CD4-positive, alpha-beta T cell (primary cell): Measurements from ENCODE around the gene RILPL2. TPM values are rescaled to one million over a fixed set of nuclear protein-coding genes. Genes with fewer than 3 reads are reported as not detected.

Experiments
- ATAC-seq: fragments of 200-7000 bp; cut with Tn5 transposase; one replicate; pipeline ENCODE4 v1.10.0; 2022; ENCODE audit warnings: mild to moderate bottlenecking; ENCODE audit not compliant: poor library complexity
- CTCF ChIA-PET: fragments of 350-600 bp; sonication (Branson Sonifier 250); formaldehyde crosslinking; loops from one replicate; lab custom pipeline; 2021; ENCODE audit warnings: antibody characterized with exemption, inconsistent platforms; lab: Charles Lee
- POLR2A ChIA-PET: fragments of 350-600 bp; sonication (Branson Sonifier 250); formaldehyde crosslinking; loops from one replicate; lab custom pipeline; 2021; ENCODE audit warnings: antibody characterized with exemption, inconsistent platforms; lab: Charles Lee
- DNase-seq, 14 experiments: peaks; one replicate each; pipeline ENCODE4 v3.0.0-alpha.2; 2013 to 2020; ENCODE audit warnings: mixed read lengths in 2 of 14
- H3K27ac ChIP-seq, 2 donors: one replicate each; pipeline versions ENCODE4 v1.5.1 to v1.7.0; 2013; ENCODE audit warnings: low read length in 2 of 2, low read depth in 1 of 2, mild to moderate bottlenecking in 1 of 2
- H3K27me3 ChIP-seq, 2 experiments: 1 replicate in 1 of 2; 2 replicates in 1 of 2; pipeline versions ENCODE4 v1.6.1 to v1.7.0; 2013; ENCODE audit warnings: low read length in 2 of 2, control low read depth in 1 of 2, mild to moderate bottlenecking in 1 of 2, moderate library complexity in 1 of 2; ENCODE audit not compliant: insufficient read depth in 2 of 2, control insufficient read depth in 1 of 2
- H3K36me3 ChIP-seq: one replicate; pipeline ENCODE4 v1.6.1; 2013; ENCODE audit warnings: low read length, control low read depth; ENCODE audit not compliant: insufficient read depth
- H3K4me1 ChIP-seq: one replicate; pipeline ENCODE4 v1.6.1; 2013; ENCODE audit warnings: low read length, control low read depth; ENCODE audit not compliant: insufficient read depth
- H3K4me3 ChIP-seq: one replicate; pipeline ENCODE4 v1.5.1; 2013; ENCODE audit warnings: mild to moderate bottlenecking, low read length, moderate library complexity
- H3K9me3 ChIP-seq, 2 experiments: 1 replicate in 1 of 2; 2 replicates in 1 of 2; pipeline versions ENCODE4 v1.6.1 to v1.7.0; 2013; ENCODE audit warnings: low read length in 2 of 2, mild to moderate bottlenecking in 2 of 2, control low read depth in 1 of 2, moderate library complexity in 1 of 2; ENCODE audit not compliant: control insufficient read depth in 1 of 2, insufficient read depth in 1 of 2
- H3K27ac Mint-ChIP-seq: one replicate; pipeline ENCODE4 v1.8.0; 2020; ENCODE audit warnings: mixed read lengths
- H3K27me3 Mint-ChIP-seq: one replicate; pipeline ENCODE4 v1.8.0; 2021; ENCODE audit warnings: mixed read lengths
- H3K36me3 Mint-ChIP-seq: one replicate; pipeline ENCODE4 v1.8.0; 2021; ENCODE audit warnings: low read depth, mixed read lengths
- H3K4me1 Mint-ChIP-seq: one replicate; pipeline ENCODE4 v1.8.0; 2021; ENCODE audit warnings: low read depth, mixed read lengths
- H3K4me3 Mint-ChIP-seq: one replicate; pipeline ENCODE4 v1.8.0; 2020; ENCODE audit warnings: mild to moderate bottlenecking, mixed read lengths
- H3K9me3 Mint-ChIP-seq: one replicate; pipeline ENCODE4 v1.8.0; 2020; ENCODE audit warnings: mixed read lengths
- intact Hi-C, 2 experiments: fragments of 100-400 bp; cut with DNase I in 1 of 2; cut with micrococcal nuclease in 1 of 2; formaldehyde crosslinking; loops; one replicate each; pipeline versions ENCODE4 v1.15.1 to v1.9.0; 2023 to 2025; cut with DNase I, micrococcal nuclease
- total RNA-seq, 174 experiments: library from RNA in 2 of 174; stranded (reverse) in 2 of 174; gene quantifications; one replicate each; pipeline ENCODE4 v1.2.3 and lab custom pipeline; 2021 to 2026
- TF ChIP-seq, protein P1 (sequence below): fragments of 200-600 bp; IDR thresholded peaks from one replicate; pipeline ENCODE4 v1.8.0; 2022; ENCODE audit warnings: antibody characterized with exemption, mild to moderate bottlenecking

RILPL2 gene
- total RNA-seq, 2 experiments from 2014 or later = 4.9 to 5.5 TPM

DNA sequence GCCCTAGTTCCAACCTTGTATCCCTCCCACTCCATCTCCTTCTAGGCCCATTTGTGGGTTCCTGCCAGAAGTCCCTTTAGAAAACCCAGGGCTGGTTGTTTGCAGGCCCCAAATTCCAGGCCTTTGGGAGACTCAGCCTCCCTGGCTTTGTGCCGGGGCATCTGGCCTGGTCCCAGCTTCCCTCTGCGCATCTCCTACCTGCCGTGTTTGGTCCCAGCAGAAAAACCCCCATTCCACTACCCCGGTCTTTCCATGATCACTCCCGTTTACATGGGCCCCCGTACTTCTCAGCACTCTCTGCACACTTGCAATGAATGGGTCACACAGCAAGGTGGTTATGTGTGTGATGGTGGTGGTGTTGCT is 37.2 kb downstream of the RILPL2 start:
- CTCF ChIA-PET = no interaction called here

DNA sequence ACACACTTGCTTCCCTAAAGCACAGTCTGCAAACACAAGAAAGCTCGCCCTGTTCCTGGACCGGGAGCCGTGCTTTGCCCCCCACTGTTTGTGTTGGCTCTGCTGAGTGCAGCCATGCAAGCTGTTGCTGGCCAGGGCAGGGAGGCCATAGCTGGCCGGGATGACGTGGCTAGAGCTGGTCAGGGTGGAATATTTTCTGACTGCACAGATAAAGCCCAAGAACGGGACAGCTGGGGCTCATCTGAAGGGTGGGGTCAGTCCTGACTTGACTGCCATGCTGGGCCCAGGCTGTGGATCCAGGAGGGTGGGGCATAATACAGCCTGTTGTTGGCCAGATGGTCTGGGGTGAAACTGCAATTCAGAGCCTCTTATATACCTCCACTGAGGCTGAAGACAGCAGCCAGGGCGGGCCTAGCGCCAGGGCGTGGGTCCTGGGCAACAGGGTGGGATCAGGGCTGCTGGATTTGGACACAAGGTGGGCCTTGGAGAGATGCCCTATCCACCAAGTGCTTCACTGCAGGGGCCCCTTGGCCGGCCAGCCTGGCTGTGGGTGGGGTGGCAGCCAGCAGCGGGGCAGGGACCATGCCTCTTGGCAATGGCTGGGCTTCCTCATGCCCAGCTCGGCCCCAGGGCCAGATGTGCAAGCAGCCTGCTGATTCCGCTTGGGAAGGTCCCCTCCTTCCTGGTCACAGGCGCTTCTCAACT is 37.8 kb downstream of the RILPL2 start:
- intact Hi-C loops = no loop called here
- Histone ChIP-seq H3K36me3 (peaks cover 71% of the 10 kb centered on the region), H3K4me3 (no peak overlapping the region), H3K27me3 (no peaks in the 10 kb centered on the region), H3K4me1 (peaks cover 17% of the 10 kb centered on the region), H3K27ac (no peak overlapping the region), H3K9me3 (no peaks in the 10 kb centered on the region)
- no peaks in the 10 kb centered on the region for H3K4me1 Mint-ChIP-seq
- TF ChIP-seq, protein P1, sequence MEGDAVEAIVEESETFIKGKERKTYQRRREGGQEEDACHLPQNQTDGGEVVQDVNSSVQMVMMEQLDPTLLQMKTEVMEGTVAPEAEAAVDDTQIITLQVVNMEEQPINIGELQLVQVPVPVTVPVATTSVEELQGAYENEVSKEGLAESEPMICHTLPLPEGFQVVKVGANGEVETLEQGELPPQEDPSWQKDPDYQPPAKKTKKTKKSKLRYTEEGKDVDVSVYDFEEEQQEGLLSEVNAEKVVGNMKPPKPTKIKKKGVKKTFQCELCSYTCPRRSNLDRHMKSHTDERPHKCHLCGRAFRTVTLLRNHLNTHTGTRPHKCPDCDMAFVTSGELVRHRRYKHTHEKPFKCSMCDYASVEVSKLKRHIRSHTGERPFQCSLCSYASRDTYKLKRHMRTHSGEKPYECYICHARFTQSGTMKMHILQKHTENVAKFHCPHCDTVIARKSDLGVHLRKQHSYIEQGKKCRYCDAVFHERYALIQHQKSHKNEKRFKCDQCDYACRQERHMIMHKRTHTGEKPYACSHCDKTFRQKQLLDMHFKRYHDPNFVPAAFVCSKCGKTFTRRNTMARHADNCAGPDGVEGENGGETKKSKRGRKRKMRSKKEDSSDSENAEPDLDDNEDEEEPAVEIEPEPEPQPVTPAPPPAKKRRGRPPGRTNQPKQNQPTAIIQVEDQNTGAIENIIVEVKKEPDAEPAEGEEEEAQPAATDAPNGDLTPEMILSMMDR = no peak
- no peak overlapping the region for H3K4me3 Mint-ChIP-seq
- ATAC-seq (no peak), DNase-seq (no peak)
- H3K27ac Mint-ChIP-seq = no peak overlapping the region
- CTCF ChIA-PET = no interaction called here
- POLR2A ChIA-PET = no interaction called here
- H3K36me3 Mint-ChIP-seq = peaks cover 56% of the 10 kb centered on the region
- no peaks in the 10 kb centered on the region for H3K9me3 Mint-ChIP-seq
- H3K27me3 Mint-ChIP-seq = no peaks in the 10 kb centered on the region

More for the DNA sequence above, 37.2 kb downstream of the RILPL2 start:
- Histone ChIP-seq H3K4me3 (no peak overlapping the region), H3K9me3 (no peaks in the 10 kb centered on the region), H3K36me3 (peaks cover 74% of the 10 kb centered on the region), H3K27me3 (no peaks in the 10 kb centered on the region), H3K27ac (no peak overlapping the region), H3K4me1 (peaks cover 17% of the 10 kb centered on the region)
- DNase-seq (no peak), ATAC-seq (no peak)
- intact Hi-C loops = no loop called here
- H3K4me3 Mint-ChIP-seq = no peak overlapping the region
- H3K27me3 Mint-ChIP-seq = no peaks in the 10 kb centered on the region
- H3K9me3 Mint-ChIP-seq = no peaks in the 10 kb centered on the region
- H3K27ac Mint-ChIP-seq = no peak overlapping the region
- POLR2A ChIA-PET = no interaction called here
- no peaks in the 10 kb centered on the region for H3K4me1 Mint-ChIP-seq
- TF ChIP-seq, protein P1 = no peak
- H3K36me3 Mint-ChIP-seq = peaks cover 59% of the 10 kb centered on the region

DNA sequence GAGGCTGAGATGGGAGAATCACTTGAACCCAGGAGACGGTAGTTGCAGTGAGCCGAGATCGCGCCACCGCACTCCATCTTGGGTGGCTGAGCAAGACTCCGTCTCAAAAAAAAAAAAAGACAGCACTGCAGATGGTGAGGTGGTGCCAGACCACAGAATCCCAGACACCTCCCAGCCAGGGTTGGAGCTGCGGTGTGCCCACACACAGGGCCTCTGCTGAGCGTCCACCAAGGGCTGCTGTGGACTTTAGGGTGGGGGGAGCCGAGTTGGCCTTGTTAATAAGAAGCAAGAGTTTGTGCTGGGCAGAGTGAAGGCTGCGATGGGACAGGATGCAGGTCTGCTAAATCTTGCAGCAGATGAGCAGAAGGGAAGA is 38.3 kb downstream of the RILPL2 start:
- CTCF ChIA-PET = no interaction called here
- Mint-ChIP-seq H3K4me1 (peaks cover 4% of the 10 kb centered on the region), H3K36me3 (peaks cover 56% of the 10 kb centered on the region), H3K27me3 (no peaks in the 10 kb centered on the region), H3K4me3 (no peak overlapping the region), H3K27ac (no peak overlapping the region), H3K9me3 (no peaks in the 10 kb centered on the region)
- Histone ChIP-seq H3K36me3 (peaks cover 71% of the 10 kb centered on the region), H3K27me3 (no peaks in the 10 kb centered on the region), H3K9me3 (no peaks in the 10 kb centered on the region), H3K4me3 (no peak overlapping the region), H3K27ac (no peak overlapping the region), H3K4me1 (peaks cover 17% of the 10 kb centered on the region)
- DNase-seq (no peak), ATAC-seq (no peak)
- POLR2A ChIA-PET = no interaction called here
- intact Hi-C loops = no loop called here
- TF ChIP-seq, protein P1 = no peak
